PFSK-1 (cell line): Measurements from ENCODE around the gene CLK2.
A peak's percentile ranks its signal among the peaks of the same experiment; 100 is the strongest.

Experiments used
- FOXP2 ChIP-seq: optimal IDR thresholded peaks from 2 replicates; pipeline ENCODE3; 2011; ENCODE audit warnings: borderline replicate concordance, control low read depth, inconsistent platforms; ENCODE audit not compliant: insufficient read depth; ENCODE audit errors: extremely low read length, extremely low read depth
- POLR2AphosphoS5 ChIP-seq: IDR thresholded peaks from 2 replicates; pipeline ENCODE4 v1.6.1; 2012; ENCODE audit warnings: low read depth, mild to moderate bottlenecking, control low read depth, low read length, moderate library complexity
- SIN3A ChIP-seq: IDR thresholded peaks from 2 replicates; pipeline ENCODE4 v1.6.1; 2012; ENCODE audit warnings: mild to moderate bottlenecking, low read length, moderate library complexity, borderline replicate concordance; ENCODE audit not compliant: insufficient read depth
- TAF1 ChIP-seq: IDR thresholded peaks from 2 replicates; pipeline ENCODE4 v1.6.1; 2012; ENCODE audit warnings: low read length, control low read depth, borderline replicate concordance; ENCODE audit not compliant: insufficient read depth
- TF ChIP-seq, protein P1 (sequence below), 2 experiments: IDR thresholded peaks; 2 replicates each; pipeline versions ENCODE4 v1.6.1 to v1.8.0; 2011 to 2012; ENCODE audit warnings: low read depth in 2 of 2, low read length in 2 of 2, control low read depth in 1 of 2, inconsistent platforms in 1 of 2, mild to moderate bottlenecking in 1 of 2, moderate library complexity in 1 of 2; ENCODE audit not compliant: insufficient read depth in 1 of 2

Gene CLK2

DNA sequence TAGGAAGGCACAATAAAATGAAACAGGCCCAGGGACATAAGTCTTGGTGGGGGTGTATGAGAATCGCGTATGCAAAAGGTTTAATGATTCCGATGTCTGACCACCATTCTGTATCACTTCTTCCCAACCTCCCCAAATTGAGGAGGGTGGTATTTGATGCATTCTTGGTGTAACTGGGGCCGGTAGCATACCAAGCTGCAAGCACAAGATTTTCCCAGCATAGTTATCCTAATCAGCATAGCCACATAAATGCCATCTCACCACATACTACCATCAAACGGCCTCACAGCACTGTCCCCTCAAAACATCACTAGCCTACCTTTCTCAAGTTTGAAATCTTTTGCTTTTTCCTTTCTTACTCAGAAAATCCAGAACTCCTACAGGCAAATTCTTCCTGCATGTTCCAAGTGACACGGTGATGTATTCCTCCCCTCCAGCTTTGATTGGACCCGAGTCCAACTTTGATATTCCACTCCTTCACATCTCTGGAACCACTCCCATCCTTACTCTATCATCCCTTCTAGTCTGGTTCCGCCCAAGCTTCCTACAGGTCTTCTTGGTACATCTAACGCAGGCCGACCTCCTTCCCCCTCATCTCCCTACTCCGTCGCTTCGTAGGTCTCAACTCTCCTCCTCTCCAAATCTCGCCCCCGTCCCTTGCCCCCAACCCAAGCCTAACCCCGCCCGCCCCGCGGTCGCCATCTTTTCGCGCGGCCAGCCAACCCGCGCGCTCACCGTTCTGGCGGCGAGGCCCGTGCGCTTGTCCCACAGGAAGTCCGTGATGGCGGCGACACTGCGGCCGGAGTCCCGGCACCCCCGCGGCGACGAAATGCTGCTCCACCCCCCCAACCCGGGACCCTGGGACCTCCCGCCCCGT lies 600 bp downstream of the CLK2 start:
- no peak for TF ChIP-seq POLR2AphosphoS5
- TF ChIP-seq FOXP2, result no peak
- TF ChIP-seq, protein P1, sequence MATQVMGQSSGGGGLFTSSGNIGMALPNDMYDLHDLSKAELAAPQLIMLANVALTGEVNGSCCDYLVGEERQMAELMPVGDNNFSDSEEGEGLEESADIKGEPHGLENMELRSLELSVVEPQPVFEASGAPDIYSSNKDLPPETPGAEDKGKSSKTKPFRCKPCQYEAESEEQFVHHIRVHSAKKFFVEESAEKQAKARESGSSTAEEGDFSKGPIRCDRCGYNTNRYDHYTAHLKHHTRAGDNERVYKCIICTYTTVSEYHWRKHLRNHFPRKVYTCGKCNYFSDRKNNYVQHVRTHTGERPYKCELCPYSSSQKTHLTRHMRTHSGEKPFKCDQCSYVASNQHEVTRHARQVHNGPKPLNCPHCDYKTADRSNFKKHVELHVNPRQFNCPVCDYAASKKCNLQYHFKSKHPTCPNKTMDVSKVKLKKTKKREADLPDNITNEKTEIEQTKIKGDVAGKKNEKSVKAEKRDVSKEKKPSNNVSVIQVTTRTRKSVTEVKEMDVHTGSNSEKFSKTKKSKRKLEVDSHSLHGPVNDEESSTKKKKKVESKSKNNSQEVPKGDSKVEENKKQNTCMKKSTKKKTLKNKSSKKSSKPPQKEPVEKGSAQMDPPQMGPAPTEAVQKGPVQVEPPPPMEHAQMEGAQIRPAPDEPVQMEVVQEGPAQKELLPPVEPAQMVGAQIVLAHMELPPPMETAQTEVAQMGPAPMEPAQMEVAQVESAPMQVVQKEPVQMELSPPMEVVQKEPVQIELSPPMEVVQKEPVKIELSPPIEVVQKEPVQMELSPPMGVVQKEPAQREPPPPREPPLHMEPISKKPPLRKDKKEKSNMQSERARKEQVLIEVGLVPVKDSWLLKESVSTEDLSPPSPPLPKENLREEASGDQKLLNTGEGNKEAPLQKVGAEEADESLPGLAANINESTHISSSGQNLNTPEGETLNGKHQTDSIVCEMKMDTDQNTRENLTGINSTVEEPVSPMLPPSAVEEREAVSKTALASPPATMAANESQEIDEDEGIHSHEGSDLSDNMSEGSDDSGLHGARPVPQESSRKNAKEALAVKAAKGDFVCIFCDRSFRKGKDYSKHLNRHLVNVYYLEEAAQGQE (IDR thresholded peaks at IDR 0.05; ENCODE audit: insufficient read depth in 1 of 2, low read depth in 2 of 2, low read length in 2 of 2), result no peak
- TF ChIP-seq TAF1, result peak; percentile 13; the same call in 1 of the 2 replicates
- TF ChIP-seq SIN3A, result no peak

DNA sequence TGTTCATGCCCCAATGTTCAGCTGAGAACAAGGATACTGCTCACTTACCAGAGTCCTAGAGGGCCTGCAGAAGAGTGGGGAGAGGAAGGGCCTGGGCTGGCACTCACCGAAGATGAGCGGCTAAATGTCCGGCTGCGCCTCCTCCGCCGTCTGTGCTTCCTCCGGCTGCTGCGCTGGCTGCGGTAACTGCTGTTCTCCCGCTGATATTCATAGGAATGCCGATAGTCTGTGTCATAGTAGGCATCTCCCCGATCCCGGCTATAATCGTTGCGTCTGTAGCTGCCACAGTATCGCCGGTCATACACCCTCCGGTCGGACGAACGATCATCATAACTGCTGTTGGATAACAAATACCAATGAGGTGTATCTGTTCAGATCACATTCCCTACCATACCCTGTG lies 3.9 kb downstream of the CLK2 start:
- TF ChIP-seq TAF1 (no peak), FOXP2 (no peak), POLR2AphosphoS5 (no peak), SIN3A (no peak)
- TF ChIP-seq, protein P1 (IDR thresholded peaks at IDR 0.05; ENCODE audit: insufficient read depth in 1 of 2, low read depth in 2 of 2, low read length in 2 of 2), result no peak

DNA sequence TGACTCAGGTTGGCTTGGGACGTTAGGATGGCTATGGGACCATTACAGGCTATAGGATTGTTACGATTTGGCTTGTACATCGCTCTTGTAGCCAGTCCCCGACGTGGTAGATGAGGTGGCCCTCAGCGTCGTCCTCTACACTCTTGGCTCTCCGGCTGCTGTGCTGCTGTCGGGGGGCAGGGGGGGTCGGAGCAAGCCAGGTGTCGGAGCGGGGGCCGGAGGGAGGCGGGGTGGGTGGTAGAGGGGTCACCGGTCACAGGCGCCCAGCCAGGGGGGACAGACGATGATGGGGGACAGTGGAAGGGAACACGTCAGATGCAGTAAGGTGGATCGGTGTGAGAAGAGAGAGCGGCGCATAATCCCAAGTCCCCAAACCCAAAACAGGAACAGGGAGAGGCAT lies 4.7 kb downstream of the CLK2 start:
- TF ChIP-seq SIN3A (no peak), POLR2AphosphoS5 (no peak), FOXP2 (no peak), TAF1 (no peak)
- TF ChIP-seq, protein P1 (IDR thresholded peaks at IDR 0.05; ENCODE audit: insufficient read depth in 1 of 2, low read depth in 2 of 2, low read length in 2 of 2), result no peak

DNA sequence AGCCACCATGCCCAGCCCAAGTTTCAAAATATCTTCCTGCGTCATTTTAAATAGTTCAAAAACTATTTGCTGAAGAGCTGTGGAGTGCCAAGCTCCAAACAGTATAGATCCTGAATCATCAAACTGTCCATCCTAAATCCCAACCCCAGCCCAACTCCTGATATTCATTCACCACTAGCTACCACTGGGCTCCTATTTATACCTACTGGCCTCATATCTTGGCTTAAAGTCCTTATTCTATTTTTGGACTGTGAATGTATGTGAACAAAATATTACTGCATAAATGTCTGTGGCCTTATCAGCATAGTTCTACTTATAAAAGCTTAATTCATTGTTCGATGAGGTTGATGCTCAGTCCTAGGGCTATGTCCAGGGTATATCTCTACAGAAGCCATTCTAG lies 5.9 kb downstream of the CLK2 start:
- no peak for TF ChIP-seq TAF1
- TF ChIP-seq SIN3A, result no peak

DNA sequence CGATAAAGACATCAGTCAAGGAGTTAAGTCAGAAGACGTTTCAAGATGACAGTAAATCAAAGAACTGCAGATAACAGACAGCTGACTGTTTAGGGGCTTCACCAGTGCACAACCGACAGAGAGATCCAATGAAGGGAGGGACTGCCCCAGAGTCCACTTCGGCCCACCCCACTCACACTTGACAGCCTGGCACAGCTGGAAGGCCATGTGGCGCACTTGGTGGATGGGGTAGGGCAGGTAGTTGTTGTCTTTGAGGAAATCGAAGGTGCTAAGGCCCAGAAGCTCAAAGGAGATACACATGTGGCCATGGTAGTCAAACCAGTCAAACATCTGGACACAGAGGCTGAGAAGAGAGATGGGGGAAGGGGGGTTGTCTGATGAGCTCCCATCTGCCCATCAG lies 6.8 kb downstream of the CLK2 start:
- TF ChIP-seq, protein P1 (IDR thresholded peaks at IDR 0.05; ENCODE audit: insufficient read depth in 1 of 2, low read depth in 2 of 2, low read length in 2 of 2), result no peak
- TF ChIP-seq FOXP2 (no peak), TAF1 (no peak), POLR2AphosphoS5 (no peak; the same call in 1 of the 2 replicates), SIN3A (no peak)
